ENCODE measurements around the gene CIAO2B.
A peak's percentile ranks its signal among the peaks of the same experiment; 100 is the strongest.
"Not testable (repeated sequence)": the region's sequence is repeated elsewhere in the genome, so short reads cannot be mapped to it uniquely, and the experiment has no call there.

CIAO2B gene

GRCh38 chr16:66934138-66934838 lies at the start of gene CIAO2B:
CIAO2B (minus strand) TSS chr16:66934402; CDS start chr16:66934364, 38 bp downstream.
- peak; percentile 54 for DNase-seq

GRCh38 chr16:66983033-66983432 lies 48.8 kb upstream of the CIAO2B start:
- DNase-seq: no peak

DNA sequence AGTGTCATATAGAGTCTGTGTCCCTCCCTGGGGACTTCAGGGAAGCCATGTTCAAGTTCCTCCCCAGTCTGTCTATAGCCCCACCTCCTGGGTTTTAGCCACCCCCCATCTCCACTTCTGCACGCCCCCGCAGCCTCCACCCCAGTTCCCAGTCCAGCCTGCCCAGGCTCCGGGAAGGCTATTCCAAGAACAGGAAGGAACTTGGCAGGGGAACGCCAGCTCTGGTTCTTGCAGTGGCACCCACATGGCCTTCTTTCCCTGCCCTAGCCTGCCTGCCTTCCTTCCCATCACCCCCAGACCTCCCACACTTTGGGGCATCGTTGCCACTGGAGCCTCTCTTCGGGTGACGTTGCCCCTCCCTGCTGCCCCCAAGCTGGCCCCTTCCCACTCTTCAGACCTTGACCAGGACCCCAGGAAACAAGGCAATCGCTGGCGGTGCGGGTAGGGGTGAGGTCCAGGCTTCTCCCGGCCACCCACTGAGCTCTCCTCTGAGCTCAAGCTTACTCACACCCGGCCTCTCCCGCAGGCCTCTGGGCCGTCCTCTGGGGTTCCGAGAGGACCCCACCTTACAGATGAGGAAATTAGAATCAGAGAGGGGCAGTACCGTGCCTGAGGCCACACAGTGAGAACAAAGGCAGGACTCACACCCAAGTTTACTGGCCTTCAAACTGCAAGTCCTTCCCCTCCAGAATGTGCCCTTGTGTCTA lies 45.0 kb upstream of the CIAO2B start:
- DNase-seq: no peak

- DNase-seq: peak; percentile 67
Observed at GRCh38 chr16:66977341-66978113, 43.3 kb upstream of the CIAO2B start.

GRCh38 chr16:66976746-66977145 lies 42.5 kb upstream of the CIAO2B start:
- no peak for DNase-seq

DNA sequence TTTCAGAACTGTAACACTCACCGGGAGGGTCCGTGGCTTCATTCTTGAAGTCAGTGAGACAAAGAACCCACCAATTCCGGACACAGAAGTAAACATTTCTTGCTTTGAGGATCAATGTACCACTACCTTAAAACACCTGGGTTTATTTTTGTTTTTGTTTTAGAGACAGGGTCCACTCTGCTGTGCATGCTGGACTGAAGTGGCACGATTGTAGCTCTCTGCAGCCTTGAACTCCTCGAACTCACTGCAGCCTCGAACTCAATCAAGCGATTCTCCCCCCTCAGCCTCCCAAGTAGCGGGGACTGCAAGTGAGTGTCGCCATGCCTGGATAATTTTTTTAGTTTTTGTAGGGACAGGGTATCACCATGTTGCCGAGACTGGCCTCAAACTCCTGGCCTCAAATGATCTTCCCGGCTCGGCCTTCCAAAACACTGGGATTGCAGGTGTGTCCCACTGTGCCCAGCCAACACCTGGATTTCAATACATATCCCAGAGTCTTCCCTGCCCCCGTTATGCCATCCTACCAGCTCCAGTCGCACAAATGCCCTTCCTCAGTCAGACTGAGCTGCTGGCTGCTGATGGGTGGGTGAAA lies 41.2 kb upstream of the CIAO2B start:
- DNase-seq: no peak

- peak; percentile 54 for DNase-seq
Observed at GRCh38 chr16:66974932-66975246, 40.7 kb upstream of the CIAO2B start.

DNA sequence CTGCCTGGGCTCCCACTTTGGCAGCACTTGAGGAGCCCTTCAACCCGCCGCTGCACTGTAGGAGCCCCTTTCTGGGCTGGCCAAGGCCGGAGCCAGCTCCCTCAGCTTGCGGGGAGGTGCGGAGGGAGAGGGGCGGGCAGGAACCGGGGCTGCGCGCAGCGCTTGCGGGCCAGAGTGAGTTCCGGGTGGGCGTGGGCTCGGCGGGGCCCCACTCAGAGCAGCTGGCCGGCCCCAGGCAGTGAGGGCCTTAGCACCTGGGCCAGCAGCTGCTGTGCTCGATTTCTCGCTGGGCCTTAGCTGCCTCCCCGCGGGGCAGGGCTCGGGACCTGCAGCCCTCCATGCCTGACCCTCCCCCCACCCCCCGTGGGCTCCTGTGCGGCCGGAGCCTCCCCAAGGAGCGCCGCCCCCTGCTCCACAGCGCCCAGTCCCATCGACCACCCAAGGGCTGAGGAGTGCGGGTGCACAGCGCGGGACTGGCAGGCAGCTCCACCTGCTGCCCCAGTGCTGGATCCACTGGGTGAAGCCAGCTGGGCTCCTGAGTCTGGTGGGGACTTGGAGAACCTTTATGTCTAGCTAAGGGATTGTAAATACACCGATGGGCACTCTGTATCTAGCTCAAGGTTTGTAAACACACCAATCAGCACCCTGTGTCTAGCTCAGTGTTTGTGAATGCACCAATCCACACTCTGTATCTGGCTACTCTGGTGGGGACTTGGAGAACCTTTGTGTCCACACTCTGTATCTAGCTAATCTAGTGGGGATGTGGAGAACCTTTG lies 40.1 kb upstream of the CIAO2B start:
- not testable (repeated sequence) for DNase-seq

DNA sequence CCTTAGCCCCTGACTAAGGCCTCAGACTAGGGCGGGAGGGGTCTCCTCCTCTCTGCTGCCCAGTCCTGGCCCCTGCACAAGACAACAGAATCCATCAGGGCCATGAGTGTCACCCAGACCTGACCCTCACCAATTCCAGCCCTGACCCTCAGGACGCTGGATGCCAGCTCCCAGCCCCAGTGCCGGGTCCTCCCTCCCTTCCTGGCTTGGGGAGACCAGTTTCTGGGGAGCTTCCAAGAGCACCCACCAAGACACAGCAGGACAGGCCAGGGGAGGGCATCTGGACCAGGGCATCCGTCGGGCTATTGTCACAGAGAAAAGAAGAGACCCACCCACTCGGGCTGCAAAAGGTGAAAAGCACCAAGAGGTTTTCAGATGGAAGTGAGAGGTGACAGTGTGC lies 39.5 kb upstream of the CIAO2B start:
- DNase-seq: no peak

GRCh38 chr16:66972983-66973382 lies 38.8 kb upstream of the CIAO2B start:
- no peak for DNase-seq

DNA sequence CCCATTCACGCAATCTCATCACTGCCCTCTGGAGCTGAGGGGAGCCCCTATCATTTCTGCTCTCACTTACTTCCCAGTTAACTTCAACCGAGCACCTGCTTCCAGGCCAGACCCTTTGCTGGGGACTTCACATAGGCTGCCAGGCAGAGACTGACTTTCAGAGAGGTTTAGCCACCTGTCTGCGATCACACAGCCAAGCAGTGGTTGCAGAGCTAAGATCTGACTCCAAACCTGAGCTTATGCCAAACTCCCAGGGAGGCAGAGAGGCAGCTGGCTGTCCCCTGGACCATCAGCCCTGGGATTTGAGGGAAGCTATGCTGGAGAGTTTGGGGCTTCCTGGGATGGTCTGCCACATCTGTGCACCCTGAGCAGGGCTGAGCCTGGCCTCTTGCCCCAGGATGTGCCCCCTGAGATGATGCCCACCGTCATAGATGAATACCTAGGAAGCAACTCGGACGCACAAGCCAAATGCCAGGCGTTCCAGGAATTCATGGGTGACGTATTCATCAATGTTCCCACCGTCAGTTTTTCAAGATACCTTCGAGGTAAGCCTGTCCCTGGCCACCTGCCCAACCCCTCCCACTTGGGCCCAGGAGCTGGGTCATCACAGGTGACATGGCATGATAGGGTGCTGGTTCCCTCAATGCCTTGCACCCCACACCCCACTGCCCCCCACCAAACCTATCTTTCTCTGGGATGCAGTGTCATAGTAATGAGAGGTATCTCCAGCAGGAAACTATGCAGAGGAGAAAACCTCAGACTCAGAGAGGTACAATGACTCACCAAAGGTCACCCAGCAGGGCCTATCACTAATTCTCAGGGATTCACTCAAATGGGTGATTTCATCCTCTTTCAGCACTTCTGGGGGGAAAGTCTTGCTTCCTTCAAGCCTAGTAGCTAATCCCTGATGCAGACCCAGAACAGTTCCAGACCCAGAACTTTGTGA lies 36.8 kb upstream of the CIAO2B start:
- DNase-seq: no peak

DNA sequence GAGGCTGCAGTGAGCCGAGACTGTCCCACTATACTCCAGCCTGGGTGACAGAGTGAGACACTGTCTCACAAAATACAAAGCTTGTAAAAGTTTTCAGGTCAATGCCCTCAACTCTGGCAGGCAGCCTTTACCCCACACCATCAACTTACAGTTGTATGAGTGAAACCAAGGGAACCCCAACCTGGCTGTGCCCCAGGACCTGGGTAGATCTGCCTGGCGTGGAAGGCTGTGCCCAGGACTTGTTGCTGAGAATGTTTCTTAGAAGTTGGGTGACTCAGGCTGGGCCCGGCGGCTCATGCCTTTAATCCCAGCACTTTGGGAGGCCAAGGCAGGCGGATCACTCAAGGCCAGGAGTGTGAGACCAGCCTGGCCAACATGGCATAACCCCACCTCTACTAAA lies 34.6 kb upstream of the CIAO2B start:
- DNase-seq: no peak

GRCh38 chr16:66964049-66964448 lies 29.8 kb upstream of the CIAO2B start:
- no peak for DNase-seq

- peak; percentile 83 for DNase-seq
Observed at GRCh38 chr16:66961914-66962313, 27.7 kb upstream of the CIAO2B start.

- peak; percentile 75 for DNase-seq
Observed at GRCh38 chr16:66961065-66961744, 27.0 kb upstream of the CIAO2B start, which contains the start of gene CES3. CES3 (plus strand) TSS chr16:66961266; CDS start chr16:66961308, 42 bp downstream.

DNA sequence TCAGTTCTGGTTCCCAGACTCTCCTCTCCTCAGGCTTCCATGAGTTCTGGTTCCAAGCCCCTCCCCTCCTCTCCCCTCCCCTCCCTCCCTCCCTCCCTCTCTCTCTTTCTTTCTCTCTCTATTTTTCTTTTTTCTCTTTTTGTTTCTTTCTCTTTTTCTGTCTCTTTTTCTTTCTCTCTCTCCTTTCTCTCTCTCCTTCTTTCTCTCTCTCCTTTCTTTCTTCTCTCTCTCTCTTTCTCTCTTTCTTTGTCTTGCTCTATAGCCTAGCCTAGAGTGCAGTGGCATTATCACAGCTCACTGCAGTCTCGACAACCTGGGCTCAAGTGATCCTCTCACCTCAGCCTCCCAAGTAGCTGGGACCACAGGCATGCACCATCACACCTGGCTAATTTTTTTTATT lies 26.1 kb upstream of the CIAO2B start:
- no peak for DNase-seq

- no peak for DNase-seq
Observed at GRCh38 chr16:66959704-66960161, 25.5 kb upstream of the CIAO2B start.

GRCh38 chr16:66958857-66959703 lies 24.9 kb upstream of the CIAO2B start:
- DNase-seq: no peak

DNA sequence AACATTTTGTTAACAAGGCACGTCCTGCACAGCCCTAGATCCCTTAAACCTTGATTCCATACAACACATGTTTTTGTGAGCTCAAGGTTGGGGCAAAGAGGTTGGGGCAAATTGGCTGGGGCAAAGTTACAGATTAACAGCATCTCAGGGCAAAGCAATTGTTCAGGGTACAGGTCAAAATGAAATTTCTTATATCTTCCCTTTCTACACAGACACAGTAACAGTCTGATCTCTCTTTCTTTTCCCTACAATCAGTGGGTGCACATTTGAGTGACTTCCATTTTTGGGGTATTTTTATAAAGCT lies 21.9 kb upstream of the CIAO2B start:
- DNase-seq: not testable (repeated sequence)

All from DMS153 (cell line).